Fibroblast of lung (primary cell): Measurements from ENCODE around the gene ALDH7A1. TPM values are rescaled to one million over a fixed set of nuclear protein-coding genes. Genes with fewer than 3 reads are reported as not detected.
A peak's percentile ranks its signal among the peaks of the same experiment; 100 is the strongest.

Experiments used
- DNase-seq, 2 donors: peaks; one replicate each; pipeline versions ENCODE4 v3.0.0 to v3.0.0-alpha.2; 2010; ENCODE audit warnings: low read depth in 2 of 2
- H2AFZ ChIP-seq: 2 replicates; pipeline ENCODE4 v1.5.1; 2012; ENCODE audit warnings: low read length, control low read depth, inconsistent platforms
- H3K27ac ChIP-seq: 2 replicates; pipeline ENCODE4 v1.5.1; 2011; ENCODE audit warnings: low read length, control low read depth; ENCODE audit not compliant: insufficient read depth
- H3K27me3 ChIP-seq: 2 replicates; pipeline ENCODE4 v1.5.1; 2011; ENCODE audit warnings: mild to moderate bottlenecking, low read length; ENCODE audit not compliant: control insufficient read depth, insufficient read depth
- H3K36me3 ChIP-seq: 2 replicates; pipeline ENCODE4 v1.5.1; 2011; ENCODE audit warnings: low read length; ENCODE audit not compliant: control insufficient read depth, insufficient read depth
- H3K4me1 ChIP-seq: 2 replicates; pipeline ENCODE4 v1.5.1; 2011; ENCODE audit warnings: low read length; ENCODE audit not compliant: control insufficient read depth, insufficient read depth; ENCODE audit errors: extremely low read depth
- H3K4me2 ChIP-seq: 2 replicates; pipeline ENCODE4 v1.5.1; 2011; ENCODE audit warnings: low read length, control low read depth; ENCODE audit not compliant: insufficient read depth; ENCODE audit errors: extremely low read depth
- H3K4me3 ChIP-seq, 4 experiments: fragments of 200-600 bp in 1 of 4; sonication (generic) in 1 of 4; replicated peaks in 1 of 4; 2 replicates each; pipeline ENCODE4 v1.5.1; 2011 to 2016; ENCODE audit warnings: low read length in 4 of 4, low read depth in 3 of 4, mild to moderate bottlenecking in 3 of 4, control low read depth in 2 of 4, inconsistent platforms in 1 of 4, mixed read lengths in 1 of 4; ENCODE audit not compliant: insufficient read depth in 1 of 4; ENCODE audit errors: control extremely low read depth in 1 of 4
- H3K79me2 ChIP-seq: 2 replicates; pipeline ENCODE4 v1.5.1; 2012; ENCODE audit warnings: mild to moderate bottlenecking, low read length, inconsistent platforms; ENCODE audit not compliant: control insufficient read depth, insufficient read depth
- H3K9ac ChIP-seq: 2 replicates; pipeline ENCODE4 v1.5.1; 2011; ENCODE audit warnings: mild to moderate bottlenecking, low read length, control low read depth; ENCODE audit not compliant: insufficient read depth
- H3K9me3 ChIP-seq: 2 replicates; pipeline ENCODE4 v1.5.1; 2012; ENCODE audit warnings: low read depth, low read length; ENCODE audit not compliant: control insufficient read depth, insufficient read depth
- H4K20me1 ChIP-seq: 2 replicates; pipeline ENCODE4 v1.5.1; 2011; ENCODE audit warnings: low read length; ENCODE audit not compliant: control insufficient read depth, insufficient read depth; ENCODE audit errors: extremely low read depth
- CTCF ChIP-seq, 2 donors: IDR thresholded peaks in 1 of 2; conservative IDR thresholded peaks in 1 of 2; 1 replicate in 1 of 2; 2 replicates in 1 of 2; pipeline ENCODE4 v1.5.1; 2011 to 2012; ENCODE audit warnings: low read length in 2 of 2, control low read depth in 1 of 2, inconsistent platforms in 1 of 2, low read depth in 1 of 2, mild to moderate bottlenecking in 1 of 2
- EZH2 ChIP-seq: IDR thresholded peaks from 2 replicates; pipeline ENCODE4 v1.5.1; 2012; ENCODE audit warnings: low read length, control low read depth, mild to moderate bottlenecking; ENCODE audit errors: missing control alignments
- polyA plus RNA-seq, 2 donors: library from polyadenylated mRNA; depleted of rRNA in 1 of 2; stranded (reverse) in 1 of 2; unstranded in 1 of 2; fragments of >200 nt; gene quantifications; 2 replicates each; pipeline ENCODE4 v1.2.1, GENCODE V29; 2011 to 2012; ENCODE audit warnings: missing spikeins in 1 of 2
- total RNA-seq: library from RNA; depleted of rRNA; stranded (reverse); fragments of >200 nt; gene quantifications from 2 replicates; pipeline ENCODE4 v1.2.1, GENCODE V29; 2014

Gene ALDH7A1
- total and polyA plus RNA-seq, 2 donors (not counting 1 experiment from before 2014, with no cell fraction given) = 44.8 to 53.3 TPM

GRCh38 chr5:126534553-126534952 is 60.5 kb downstream of the ALDH7A1 start:
- TF ChIP-seq CTCF (conservative IDR thresholded peaks at IDR 0.05 in 1 of 2, IDR thresholded peaks at IDR 0.05 in 1 of 2; ENCODE audit: low read depth in 1 of 2, low read length in 2 of 2) (no peak), EZH2 (no peak)
- no peaks in the 10 kb centered on the region for H3K27me3 ChIP-seq
- H3K4me3 ChIP-seq = no peak overlapping the region
- no peak for DNase-seq
- no peaks in the 10 kb centered on the region for H3K9me3 ChIP-seq
- no peak overlapping the region for H3K9ac ChIP-seq
- H3K4me2 ChIP-seq = no peak overlapping the region
- H3K79me2 ChIP-seq = no peaks in the 10 kb centered on the region
- H2AFZ ChIP-seq = no peak overlapping the region
- H3K36me3 ChIP-seq = no peaks in the 10 kb centered on the region
- H3K27ac ChIP-seq = no peak overlapping the region
- peaks cover 7% of the 10 kb centered on the region for H3K4me1 ChIP-seq
- no peaks in the 10 kb centered on the region for H4K20me1 ChIP-seq

- DNase-seq = peak in 1 of 2 donors; percentile 44
- Histone ChIP-seq H3K79me2 (no peaks in the 10 kb centered on the region), H3K4me2 (no peak overlapping the region), H3K4me1 (peaks cover 7% of the 10 kb centered on the region), H3K4me3 (no peak overlapping the region), H4K20me1 (no peaks in the 10 kb centered on the region), H3K36me3 (no peaks in the 10 kb centered on the region), H2AFZ (no peak overlapping the region), H3K9me3 (no peaks in the 10 kb centered on the region), H3K27ac (no peak overlapping the region), H3K9ac (no peak overlapping the region), H3K27me3 (no peaks in the 10 kb centered on the region)
- TF ChIP-seq EZH2 = no peak
- no peak for TF ChIP-seq CTCF (conservative IDR thresholded peaks at IDR 0.05 in 1 of 2, IDR thresholded peaks at IDR 0.05 in 1 of 2; ENCODE audit: low read depth in 1 of 2, low read length in 2 of 2)
These were observed 63.4 kb downstream of the ALDH7A1 start for GRCh38 chr5:126531543-126532120.

GRCh38 chr5:126527892-126528291 is 67.1 kb downstream of the ALDH7A1 start:
- no peaks in the 10 kb centered on the region for H3K27me3 ChIP-seq
- no peaks in the 10 kb centered on the region for H3K36me3 ChIP-seq
- TF ChIP-seq EZH2 (no peak), CTCF (conservative IDR thresholded peaks at IDR 0.05 in 1 of 2, IDR thresholded peaks at IDR 0.05 in 1 of 2; ENCODE audit: low read depth in 1 of 2, low read length in 2 of 2) (no peak)
- H3K4me2 ChIP-seq = no peak overlapping the region
- no peaks in the 10 kb centered on the region for H3K9me3 ChIP-seq
- peak; percentile 55 to 56 for DNase-seq
- peaks cover 7% of the 10 kb centered on the region for H3K4me1 ChIP-seq
- no peak overlapping the region for H3K9ac ChIP-seq
- no peaks in the 10 kb centered on the region for H3K79me2 ChIP-seq
- H3K4me3 ChIP-seq = no peak overlapping the region
- no peaks in the 10 kb centered on the region for H4K20me1 ChIP-seq
- H3K27ac ChIP-seq = peak overlapping the region; percentile 10
- no peak overlapping the region for H2AFZ ChIP-seq
